HG03095 (cell line): ENCODE results near the gene CMIP.

ENCODE experiments used
- ATAC-seq: cut with Tn5 transposase; IDR thresholded peaks from one replicate; pipeline ENCODE4 v1.9.1; 2021; ENCODE audit warnings: moderate library complexity; ENCODE audit not compliant: unreplicated experiment

The CMIP gene

GRCh38 chr16:81445966-81446906 is 1.6 kb downstream of the CMIP start:
- ATAC-seq, result no peak

- ATAC-seq, result no peak
Observed at GRCh38 chr16:81446907-81447268, 2.3 kb downstream of the CMIP start.

- ATAC-seq, result no peak
Observed at GRCh38 chr16:81447383-81448101, 2.9 kb downstream of the CMIP start.

- no peak for ATAC-seq
Observed at GRCh38 chr16:81448154-81449131, 3.8 kb downstream of the CMIP start.

- no peak for ATAC-seq
Observed at GRCh38 chr16:81449241-81449640, 4.6 kb downstream of the CMIP start.

- no peak for ATAC-seq
Observed at GRCh38 chr16:81449899-81450608, 5.4 kb downstream of the CMIP start.

GRCh38 chr16:81450783-81451491 is 6.3 kb downstream of the CMIP start:
- ATAC-seq, result no peak

GRCh38 chr16:81451753-81452680 is 7.4 kb downstream of the CMIP start:
- no peak for ATAC-seq

- ATAC-seq, result no peak
Observed at GRCh38 chr16:81453091-81453728, 8.6 kb downstream of the CMIP start.

- ATAC-seq, result no peak
Observed at GRCh38 chr16:81454044-81454443, 9.4 kb downstream of the CMIP start.

- no peak for ATAC-seq
Observed at GRCh38 chr16:81455006-81455405, 10.4 kb downstream of the CMIP start.

- ATAC-seq, result no peak
Observed at GRCh38 chr16:81455720-81456494, 11.3 kb downstream of the CMIP start.

GRCh38 chr16:81456523-81457325 is 12.1 kb downstream of the CMIP start:
- ATAC-seq, result no peak

- no peak for ATAC-seq
Observed at GRCh38 chr16:81457326-81458133, 12.9 kb downstream of the CMIP start.

GRCh38 chr16:81458149-81458669 is 13.6 kb downstream of the CMIP start:
- ATAC-seq, result no peak
